Body of pancreas (tissue), 4 donors: ENCODE measurements around the gene NLRP1. TPM values are rescaled to one million over a fixed set of nuclear protein-coding genes. Genes with fewer than 3 reads are reported as not detected.

Experiments
- ATAC-seq: fragments of 150-250 bp; one replicate; pipeline ENCODE4 v1.9.1; 2016
- DNase-seq, 4 donors: peaks; one replicate each; pipeline ENCODE4 v3.0.0-alpha.2; 2019
- H3K27ac ChIP-seq, 4 donors: fragments of 200-600 bp; sonication (generic); 1 replicate in 3 of 4; 2 replicates in 1 of 4; pipeline versions ENCODE4 v1.5.1 to v1.6.1; 2016 to 2019; ENCODE audit warnings: mild to moderate bottlenecking in 1 of 4, mixed read lengths in 1 of 4, moderate library complexity in 1 of 4
- H3K27me3 ChIP-seq, 2 donors: fragments of 200-600 bp; sonication (generic); one replicate each; pipeline ENCODE4 v1.6.0; 2016; ENCODE audit warnings: mild to moderate bottlenecking in 1 of 2
- H3K36me3 ChIP-seq, 2 donors: fragments of 200-600 bp; sonication (generic); replicated peaks in 1 of 2; 2 replicates each; pipeline ENCODE4 v1.5.1; 2016; ENCODE audit warnings: low read depth in 2 of 2; ENCODE audit not compliant: insufficient read depth in 1 of 2
- H3K4me1 ChIP-seq: fragments of 200-600 bp; sonication (generic); one replicate; pipeline ENCODE4 v1.6.0; 2016
- H3K4me3 ChIP-seq, 2 donors: fragments of 200-600 bp; sonication (generic); 1 replicate in 1 of 2; 2 replicates in 1 of 2; pipeline ENCODE4 v1.5.1; 2016 to 2019
- H3K9me3 ChIP-seq, 3 donors: fragments of 200-600 bp; sonication (generic); 1 replicate in 2 of 3; 2 replicates in 1 of 3; pipeline ENCODE4 v1.5.1; 2016
- POLR2A ChIP-seq, 3 donors: fragments of 450-650 bp; IDR thresholded peaks; one replicate each; pipeline ENCODE4 v1.6.1; 2016; ENCODE audit warnings: antibody characterized with exemption in 3 of 3, mild to moderate bottlenecking in 2 of 3
- WGBS, 2 donors: methylation state at CpG; one replicate each; pipeline ENCODE4 v1.1.5; 2017; 5-methylcytosine and 5-hydroxymethylcytosine counted together
- intact Hi-C: fragments of 100-400 bp; cut with DNase I; formaldehyde crosslinking; loops from one replicate; pipeline ENCODE4 v1.15.1; 2023
- total RNA-seq, 2 donors: library from RNA; depleted of rRNA; stranded (reverse); fragments of >200 nt; gene quantifications; one replicate each; pipeline ENCODE4 v1.1.0, GENCODE V29; 2016
- TF ChIP-seq, protein P1 (sequence below), 7 experiments: fragments of 450-650 bp in 4 of 7; fragments of 200-600 bp in 3 of 7; sonication (generic) in 3 of 7; IDR thresholded peaks; one replicate each; pipeline ENCODE4 v1.5.1; 2016 to 2019; ENCODE audit warnings: antibody characterized with exemption in 7 of 7

Gene NLRP1
- total RNA-seq, 2 donors from 2014 or later, result 8.9 to 14.3 TPM

GRCh38 chr17:5530265-5531084 is 53.8 kb downstream of the NLRP1 start:
- no peak overlapping the region for H3K4me3 ChIP-seq
- WGBS, 2 donors, result 72 to 74% methylated on average over 12 of the region's 12 CpGs
- TF ChIP-seq, protein P1, sequence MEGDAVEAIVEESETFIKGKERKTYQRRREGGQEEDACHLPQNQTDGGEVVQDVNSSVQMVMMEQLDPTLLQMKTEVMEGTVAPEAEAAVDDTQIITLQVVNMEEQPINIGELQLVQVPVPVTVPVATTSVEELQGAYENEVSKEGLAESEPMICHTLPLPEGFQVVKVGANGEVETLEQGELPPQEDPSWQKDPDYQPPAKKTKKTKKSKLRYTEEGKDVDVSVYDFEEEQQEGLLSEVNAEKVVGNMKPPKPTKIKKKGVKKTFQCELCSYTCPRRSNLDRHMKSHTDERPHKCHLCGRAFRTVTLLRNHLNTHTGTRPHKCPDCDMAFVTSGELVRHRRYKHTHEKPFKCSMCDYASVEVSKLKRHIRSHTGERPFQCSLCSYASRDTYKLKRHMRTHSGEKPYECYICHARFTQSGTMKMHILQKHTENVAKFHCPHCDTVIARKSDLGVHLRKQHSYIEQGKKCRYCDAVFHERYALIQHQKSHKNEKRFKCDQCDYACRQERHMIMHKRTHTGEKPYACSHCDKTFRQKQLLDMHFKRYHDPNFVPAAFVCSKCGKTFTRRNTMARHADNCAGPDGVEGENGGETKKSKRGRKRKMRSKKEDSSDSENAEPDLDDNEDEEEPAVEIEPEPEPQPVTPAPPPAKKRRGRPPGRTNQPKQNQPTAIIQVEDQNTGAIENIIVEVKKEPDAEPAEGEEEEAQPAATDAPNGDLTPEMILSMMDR (IDR thresholded peaks at IDR 0.05), result no peak
- no peak for TF ChIP-seq POLR2A (IDR thresholded peaks at IDR 0.05)

DNA sequence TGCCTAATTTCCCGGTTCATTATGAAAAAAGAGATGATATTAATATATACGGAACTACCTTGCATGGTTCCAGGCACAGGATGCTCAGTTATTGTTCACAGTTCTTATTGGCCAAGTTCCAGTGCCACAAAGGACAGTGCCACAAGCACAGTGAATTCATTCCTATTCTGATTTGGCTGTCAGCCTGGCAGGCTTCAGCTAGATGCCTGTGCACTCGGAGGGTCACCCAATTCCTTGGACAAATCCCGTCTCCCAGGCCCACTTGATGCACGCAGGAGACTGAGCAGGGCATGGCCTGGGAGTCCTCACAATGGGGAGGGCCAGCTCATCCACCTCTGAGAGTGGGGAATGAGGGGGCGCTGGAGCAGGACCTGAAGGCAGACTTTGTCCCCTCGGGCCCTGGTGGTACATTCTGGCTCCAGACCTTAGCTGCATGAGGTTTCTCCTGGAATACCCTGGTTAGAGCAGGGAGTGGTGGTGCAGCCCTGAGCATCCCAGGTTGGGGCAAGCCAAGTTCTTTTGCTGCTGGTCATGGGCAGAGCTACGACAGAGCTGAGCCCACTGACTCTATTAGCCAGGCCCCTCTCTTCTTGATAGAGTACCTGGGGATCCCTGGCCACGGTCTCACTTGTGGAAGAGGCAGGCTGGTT is 56.6 kb downstream of the NLRP1 start:
- no peak for DNase-seq
- no peaks in the 10 kb centered on the region for H3K4me1 ChIP-seq
- no peaks in the 10 kb centered on the region for H3K36me3 ChIP-seq
- intact Hi-C loops, result no loop called here
- no peak for ATAC-seq
- H3K27ac ChIP-seq, result no peak overlapping the region
- H3K9me3 ChIP-seq, result no peaks in the 10 kb centered on the region
- no peaks in the 10 kb centered on the region for H3K27me3 ChIP-seq
- 76 to 81% methylated on average over 8 to 9 of the region's 9 CpGs for WGBS, 2 donors
- H3K4me3 ChIP-seq, result no peak overlapping the region
- TF ChIP-seq, protein P1 (IDR thresholded peaks at IDR 0.05), result no peak
- TF ChIP-seq POLR2A (IDR thresholded peaks at IDR 0.05), result no peak

More at GRCh38 chr17:5530265-5531084, 53.8 kb downstream of the NLRP1 start:
- no peaks in the 10 kb centered on the region for H3K36me3 ChIP-seq
- H3K4me1 ChIP-seq, result no peaks in the 10 kb centered on the region
- no peaks in the 10 kb centered on the region for H3K27me3 ChIP-seq
- H3K27ac ChIP-seq, result no peak overlapping the region
- intact Hi-C loops, result no loop called here
- DNase-seq, result no peak
- no peak for ATAC-seq
- H3K9me3 ChIP-seq, result no peaks in the 10 kb centered on the region

GRCh38 chr17:5526821-5527598 is 57.3 kb downstream of the NLRP1 start:
- Histone ChIP-seq H3K4me3 (no peak overlapping the region), H3K9me3 (no peaks in the 10 kb centered on the region), H3K27ac (no peak overlapping the region), H3K27me3 (no peaks in the 10 kb centered on the region), H3K36me3 (no peaks in the 10 kb centered on the region), H3K4me1 (no peaks in the 10 kb centered on the region)
- WGBS, 2 donors, result 55 to 56% methylated on average over 13 to 14 of the region's 14 CpGs
- ATAC-seq, result peak; percentile 21
- intact Hi-C loops, result no loop called here
- TF ChIP-seq POLR2A (IDR thresholded peaks at IDR 0.05), result no peak
- TF ChIP-seq, protein P1 (IDR thresholded peaks at IDR 0.05), result no peak
- peak in 3 of 4 donors; percentile 22 to 45 (median 22) for DNase-seq

DNA sequence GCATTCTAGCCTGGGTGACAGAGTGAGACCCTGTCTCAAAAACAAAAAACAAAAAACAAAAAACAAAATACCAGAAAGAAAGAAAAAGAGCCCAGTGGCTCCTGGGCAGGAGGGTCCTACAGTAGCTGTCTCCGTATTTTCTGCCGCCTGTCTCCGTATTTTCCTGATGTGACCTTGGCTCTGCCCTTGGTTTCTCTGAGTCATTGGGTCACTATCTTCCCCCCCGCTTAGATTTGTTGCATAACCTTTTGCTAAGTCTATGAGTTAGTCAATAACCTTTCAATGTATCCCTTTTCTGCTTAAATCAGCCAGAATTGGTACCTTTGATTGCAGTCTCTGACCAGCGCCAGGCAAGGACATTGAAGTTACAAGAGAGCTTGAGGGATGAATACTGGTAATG is 61.1 kb downstream of the NLRP1 start:
- Histone ChIP-seq H3K9me3 (no peaks in the 10 kb centered on the region), H3K27ac (no peak overlapping the region), H3K4me3 (no peak overlapping the region), H3K4me1 (no peaks in the 10 kb centered on the region), H3K36me3 (no peaks in the 10 kb centered on the region), H3K27me3 (no peaks in the 10 kb centered on the region)
- ATAC-seq (no peak), DNase-seq (no peak)
- intact Hi-C loops, result no loop called here
- 56 to 66% methylated on average over 5 of the region's 5 CpGs for WGBS, 2 donors
- TF ChIP-seq, protein P1 (IDR thresholded peaks at IDR 0.05), result no peak
- no peak for TF ChIP-seq POLR2A (IDR thresholded peaks at IDR 0.05)
